ENCODE data around the gene DOK4.

DNA sequence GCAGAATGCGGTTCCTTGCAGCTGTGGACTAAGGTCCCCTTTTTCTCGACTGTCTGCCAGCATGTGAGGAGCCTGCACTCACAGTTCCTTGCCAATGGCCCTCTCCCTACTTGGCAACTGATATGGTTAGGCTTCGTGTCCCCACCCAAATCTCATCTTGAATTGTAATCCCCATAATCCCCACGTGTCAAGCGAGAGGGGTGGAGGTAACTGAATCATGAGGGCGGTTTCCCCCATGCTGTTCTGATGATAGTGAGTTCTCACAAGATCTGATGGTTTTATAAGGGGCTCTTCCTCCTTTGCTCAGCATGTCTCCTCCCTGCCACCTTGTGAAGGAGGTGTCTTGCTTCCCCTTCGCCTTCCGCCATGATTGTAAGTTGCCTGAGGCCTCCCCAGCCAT lies 59.0 kb downstream of the DOK4 start:
- TF ChIP-seq POLR2A (IDR thresholded peaks at IDR 0.05; ENCODE audit: low read length) (no peak), GATA1 (IDR thresholded peaks at IDR 0.05; ENCODE audit: low read depth, low read length) (no peak)
